Measurements from ENCODE around the gene DIPK1B.

The DIPK1B gene

DNA sequence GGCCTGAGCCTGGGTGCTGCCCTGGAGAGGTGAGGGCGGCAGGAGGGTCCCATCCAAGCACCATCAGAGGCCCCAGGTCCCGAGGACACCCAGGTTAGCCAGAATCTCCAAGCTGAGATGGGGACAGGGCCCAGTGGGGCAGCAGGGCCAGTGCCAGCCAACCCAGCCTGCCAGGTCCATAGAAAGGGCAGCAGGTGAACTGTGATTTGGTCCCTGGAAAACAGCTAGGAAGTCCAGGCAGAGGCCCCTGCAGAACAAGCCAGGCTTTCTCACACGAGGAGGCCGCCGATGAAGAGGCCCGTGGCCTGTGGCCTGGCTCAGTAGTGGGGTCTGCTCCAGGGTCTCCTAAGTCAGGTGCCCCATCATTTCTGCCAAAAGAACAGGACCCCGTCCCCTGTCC, 27.2 kb upstream of the DIPK1B start:
- TF ChIP-seq CTCF (IDR thresholded peaks at IDR 0.05; ENCODE audit: poor library complexity, severe bottlenecking), result no peak
- no peak for ATAC-seq (ENCODE audit: low read depth)
- no peaks in the 10 kb centered on the region for H3K36me3 ChIP-seq (ENCODE audit: low read depth)
- H3K4me3 ChIP-seq (ENCODE audit: severe bottlenecking), result no peak overlapping the region
- DNase-seq (ENCODE audit: low spot score), result no peak
- no peaks in the 10 kb centered on the region for H3K27me3 ChIP-seq (ENCODE audit: insufficient read depth, poor library complexity, severe bottlenecking)
- peaks cover 3% of the 10 kb centered on the region for H3K4me1 ChIP-seq (ENCODE audit: insufficient read depth, poor library complexity, severe bottlenecking)
- H3K27ac ChIP-seq (ENCODE audit: poor library complexity, severe bottlenecking), result no peak overlapping the region
- no peaks in the 10 kb centered on the region for H3K9me3 ChIP-seq (ENCODE audit: severe bottlenecking)

DNA sequence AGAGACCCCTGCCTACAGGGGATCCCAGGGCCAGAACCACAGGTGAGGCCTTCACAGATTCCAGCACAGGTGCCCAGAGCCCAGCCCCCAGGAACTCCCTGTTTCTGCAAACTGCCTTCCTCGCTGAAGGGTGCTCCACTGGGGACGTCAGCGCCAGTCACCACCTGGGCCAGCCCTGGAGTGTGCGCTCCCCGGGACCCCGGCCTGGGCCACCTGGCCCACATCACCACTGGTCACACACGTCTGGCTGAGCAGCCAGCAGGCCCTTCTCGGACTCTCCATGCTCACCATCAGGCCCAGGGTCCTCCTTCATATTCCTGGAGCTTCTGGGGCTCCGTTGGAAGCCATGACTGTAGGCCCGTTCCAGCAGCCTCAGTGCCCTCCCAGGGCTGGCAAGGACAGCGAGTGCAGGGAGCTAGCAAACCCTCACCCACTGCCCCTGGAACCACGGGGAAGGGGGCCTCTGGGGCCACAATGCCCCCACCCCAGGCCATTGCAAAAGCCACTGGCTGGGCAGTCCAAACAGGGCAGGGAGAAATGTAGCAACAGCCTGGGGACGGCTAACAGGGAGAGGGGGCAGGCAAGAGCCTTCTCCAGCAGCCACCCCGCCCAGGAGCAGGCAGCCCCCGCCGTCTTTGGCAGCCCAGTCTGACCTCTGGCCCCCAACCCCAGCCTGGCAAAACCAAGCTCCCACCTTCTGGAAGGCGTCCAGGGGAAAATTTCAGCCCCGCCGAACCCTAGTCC, 26.4 kb upstream of the DIPK1B start:
- Histone ChIP-seq H3K9me3 (ENCODE audit: severe bottlenecking) (no peaks in the 10 kb centered on the region), H3K4me3 (ENCODE audit: severe bottlenecking) (peak overlapping the region; percentile 69), H3K4me1 (ENCODE audit: insufficient read depth, poor library complexity, severe bottlenecking) (peaks cover 3% of the 10 kb centered on the region), H3K27me3 (ENCODE audit: insufficient read depth, poor library complexity, severe bottlenecking) (no peaks in the 10 kb centered on the region), H3K36me3 (ENCODE audit: low read depth) (no peaks in the 10 kb centered on the region), H3K27ac (ENCODE audit: poor library complexity, severe bottlenecking) (peak overlapping the region; percentile 36)
- ATAC-seq (ENCODE audit: low read depth) (no peak; the same call in 2 of the 3 replicates), DNase-seq (ENCODE audit: low spot score) (no peak)
- TF ChIP-seq CTCF (IDR thresholded peaks at IDR 0.05; ENCODE audit: poor library complexity, severe bottlenecking), result no peak

DNA sequence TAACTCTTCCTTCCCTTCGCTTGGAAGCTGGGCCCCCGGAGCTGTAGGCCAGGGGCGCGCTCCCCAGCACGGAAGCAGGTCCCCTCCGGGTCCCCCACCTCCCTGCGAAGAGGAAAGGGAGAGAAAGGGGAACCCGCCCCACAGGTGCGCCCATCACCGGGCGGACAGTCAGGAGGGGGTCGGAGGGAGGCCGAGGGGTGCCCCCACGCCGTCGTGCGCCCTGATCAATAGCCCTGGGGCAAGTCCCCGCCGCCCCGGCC, 25.9 kb upstream of the DIPK1B start:
- TF ChIP-seq CTCF (IDR thresholded peaks at IDR 0.05; ENCODE audit: poor library complexity, severe bottlenecking), result no peak
- Histone ChIP-seq H3K4me3 (ENCODE audit: severe bottlenecking) (peak overlapping the region; percentile 69), H3K27ac (ENCODE audit: poor library complexity, severe bottlenecking) (peak overlapping the region; percentile 36), H3K4me1 (ENCODE audit: insufficient read depth, poor library complexity, severe bottlenecking) (peaks cover 3% of the 10 kb centered on the region), H3K9me3 (ENCODE audit: severe bottlenecking) (no peaks in the 10 kb centered on the region), H3K27me3 (ENCODE audit: insufficient read depth, poor library complexity, severe bottlenecking) (no peaks in the 10 kb centered on the region), H3K36me3 (ENCODE audit: low read depth) (no peaks in the 10 kb centered on the region)
- ATAC-seq (ENCODE audit: low read depth), result no peak
- DNase-seq (ENCODE audit: low spot score), result no peak

DNA sequence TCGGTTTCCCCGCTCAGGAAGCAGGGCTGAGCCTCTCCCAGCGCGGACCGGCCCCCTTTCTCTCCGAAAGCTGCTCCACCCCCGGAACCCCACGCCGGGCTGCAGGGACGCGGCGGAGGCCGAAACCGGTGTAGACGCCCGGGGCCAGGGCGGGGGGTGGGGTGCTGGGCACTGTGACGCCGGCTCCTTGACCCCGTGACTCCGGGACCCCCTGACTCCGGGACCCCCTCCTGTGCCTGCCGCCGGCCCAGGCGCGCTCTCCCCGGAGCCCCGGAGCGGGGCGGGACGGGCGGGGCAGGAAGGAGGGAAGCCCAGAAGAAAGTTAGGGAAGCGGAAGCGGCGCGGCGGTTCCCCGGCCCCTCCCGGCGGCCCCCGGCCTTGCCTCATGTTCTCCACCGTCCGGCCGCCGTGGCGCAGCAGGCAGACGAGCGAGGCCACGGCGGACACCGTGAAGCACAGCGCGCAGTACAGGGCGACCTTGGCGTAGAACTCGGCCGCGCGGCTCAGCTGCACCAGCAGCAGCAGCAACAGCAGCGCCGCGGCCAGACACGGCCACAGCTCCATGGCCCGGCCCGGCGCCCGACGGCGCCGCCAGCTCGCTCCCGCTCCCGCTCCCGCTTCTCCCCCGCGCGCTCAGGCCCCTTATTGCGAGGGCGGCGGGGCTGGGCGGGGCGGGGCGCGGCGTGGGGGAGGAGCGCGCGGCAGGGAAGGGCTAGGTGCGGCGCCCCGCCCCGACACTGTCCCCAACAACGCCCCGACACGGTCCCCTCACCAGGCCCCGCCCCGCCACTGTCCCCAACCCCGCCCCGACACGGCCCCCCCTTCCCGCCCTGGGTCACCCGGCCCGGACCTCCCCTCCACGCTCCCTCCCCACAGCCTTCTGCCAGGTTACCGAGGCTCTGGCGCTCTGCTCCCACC, 25.3 kb upstream of the DIPK1B start, which contains the start of gene AGPAT2:
Gene AGPAT2, minus strand, starts transcription at position 664 of the 918 bp plus-strand sequence. Its CDS starts 100 bp downstream, at position 564.
- Histone ChIP-seq H3K4me3 (ENCODE audit: severe bottlenecking) (peak within 1 kb of the TSS; percentile 69), H3K9me3 (ENCODE audit: severe bottlenecking) (no peaks in the 10 kb centered on the region), H3K27ac (ENCODE audit: poor library complexity, severe bottlenecking) (peak within 1 kb of the TSS; percentile 36), H3K36me3 (ENCODE audit: low read depth) (no peaks in the 10 kb centered on the region), H3K27me3 (ENCODE audit: insufficient read depth, poor library complexity, severe bottlenecking) (no peaks in the 10 kb centered on the region), H3K4me1 (ENCODE audit: insufficient read depth, poor library complexity, severe bottlenecking) (peaks cover 3% of the 10 kb centered on the region)
- no peak for DNase-seq (ENCODE audit: low spot score)
- peak; percentile 54 for ATAC-seq (ENCODE audit: low read depth)
- TF ChIP-seq CTCF (IDR thresholded peaks at IDR 0.05; ENCODE audit: poor library complexity, severe bottlenecking), result no peak

All from RWPE2 (cell line).